AG10803 (cell line): ENCODE measurements around the gene IFT27.

ENCODE experiments used
- DNase-seq: peaks from one replicate; pipeline ENCODE4 v3.0.0; 2010; ENCODE audit warnings: low read depth
- H3K4me3 ChIP-seq: 2 replicates; pipeline ENCODE4 v1.5.1; 2011; ENCODE audit warnings: mild to moderate bottlenecking, low read length, control low read depth
- CTCF ChIP-seq: conservative IDR thresholded peaks from 2 replicates; pipeline ENCODE4 v1.5.1; 2011; ENCODE audit warnings: mild to moderate bottlenecking, low read length, control low read depth, inconsistent platforms

IFT27 gene

GRCh38 chr22:36729321-36729720, 46.6 kb downstream of the IFT27 start:
- no peak for DNase-seq
- no peak for TF ChIP-seq CTCF
- H3K4me3 ChIP-seq, result no peak overlapping the region

- no peak for TF ChIP-seq CTCF
- no peak overlapping the region for H3K4me3 ChIP-seq
- DNase-seq, result no peak
These were observed 47.4 kb downstream of the IFT27 start for GRCh38 chr22:36728505-36728904.

DNA sequence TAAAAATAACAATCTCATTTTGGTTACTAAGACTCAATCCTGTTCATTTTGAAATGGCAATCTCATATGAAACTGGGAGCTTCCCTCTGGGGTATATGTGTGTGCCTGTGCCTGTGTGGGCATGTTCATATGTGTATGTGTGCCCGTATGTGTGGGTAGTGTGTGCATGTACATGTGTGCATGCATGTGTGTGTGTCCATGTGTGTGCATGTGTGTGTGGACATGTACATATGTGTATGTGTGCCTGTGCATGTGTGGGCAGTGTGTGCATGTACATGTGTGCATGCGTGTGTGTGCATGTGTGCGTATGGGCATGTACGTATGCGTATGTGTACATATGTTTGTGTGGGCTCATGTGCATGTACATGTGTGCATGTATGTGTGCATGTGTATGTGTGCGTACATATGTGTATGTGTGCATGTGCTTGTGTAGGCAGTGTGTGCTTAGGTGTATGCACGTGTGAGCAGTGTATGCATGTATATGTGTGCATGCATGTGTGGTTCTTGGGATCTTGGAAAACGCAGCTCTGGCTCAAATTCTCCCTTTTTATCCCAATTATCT, 47.9 kb downstream of the IFT27 start:
- DNase-seq, result no peak
- no peak overlapping the region for H3K4me3 ChIP-seq
- no peak for TF ChIP-seq CTCF

- TF ChIP-seq CTCF, result no peak
- no peak for DNase-seq
- no peak overlapping the region for H3K4me3 ChIP-seq
These were observed 48.8 kb downstream of the IFT27 start for GRCh38 chr22:36727110-36727509.

- H3K4me3 ChIP-seq, result no peak overlapping the region
- no peak for DNase-seq
- no peak for TF ChIP-seq CTCF
These were observed 49.9 kb downstream of the IFT27 start for GRCh38 chr22:36726007-36726380.

DNA sequence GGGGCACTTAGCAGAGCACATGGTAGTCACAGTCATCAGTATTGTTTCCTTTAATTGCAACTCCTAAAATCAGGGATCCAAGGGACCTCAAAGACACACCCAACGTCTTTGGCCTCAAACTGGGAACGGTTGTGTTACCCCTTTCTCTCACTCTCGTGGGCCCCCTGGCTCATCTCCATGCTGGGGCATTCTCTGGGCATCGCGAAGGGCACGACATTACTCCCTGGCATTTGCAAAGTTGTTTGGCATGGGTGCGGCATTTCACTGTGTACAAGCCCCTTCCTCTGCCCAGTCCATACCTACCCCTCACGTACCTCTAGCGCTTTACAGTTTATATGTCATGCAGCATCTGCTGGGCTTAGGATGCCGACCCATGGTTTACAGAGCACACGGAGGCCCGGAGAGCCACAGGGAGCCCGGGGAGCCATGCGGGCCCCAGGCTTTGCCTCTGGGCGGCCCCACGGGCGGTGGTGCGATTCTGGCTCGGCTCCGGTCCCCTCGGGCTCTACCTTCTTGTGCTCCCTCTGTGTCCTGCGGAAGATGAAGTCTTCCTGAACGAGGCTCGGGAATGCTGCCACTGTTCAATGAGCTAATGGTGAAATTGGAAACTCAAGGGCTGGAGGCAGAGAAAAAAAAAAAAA, 50.4 kb downstream of the IFT27 start:
- no peak for DNase-seq
- H3K4me3 ChIP-seq, result no peak overlapping the region
- TF ChIP-seq CTCF, result no peak

DNA sequence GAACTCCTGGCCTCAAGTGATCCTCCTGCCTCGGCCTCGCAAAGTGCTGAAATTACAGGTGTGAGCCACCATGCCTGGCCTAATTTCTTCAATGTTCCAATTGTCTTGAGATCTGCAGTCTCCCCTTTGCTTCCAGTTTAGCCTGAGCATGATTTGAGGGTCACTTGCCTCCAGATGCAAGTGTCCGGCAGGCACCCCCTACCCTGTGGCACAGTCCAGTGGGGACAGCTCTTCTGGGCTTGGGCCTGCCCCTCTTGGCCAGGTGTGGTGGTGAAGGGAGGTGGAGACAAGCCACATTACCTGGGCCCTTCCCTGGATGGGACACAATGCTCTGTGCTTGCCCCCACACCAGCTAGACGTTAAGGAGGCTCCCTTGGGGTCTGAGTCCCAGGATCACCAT, 51.1 kb downstream of the IFT27 start:
- no peak overlapping the region for H3K4me3 ChIP-seq
- TF ChIP-seq CTCF, result no peak
- no peak for DNase-seq
